Motor neuron (in vitro differentiated cells): ENCODE data around the gene TTYH3. TPM values are rescaled to one million over a fixed set of nuclear protein-coding genes. Genes with fewer than 3 reads are reported as not detected.

ENCODE experiments used
- ATAC-seq, 8 experiments: fragments of 200-7000 bp; cut with Tn5 transposase; replicated peaks in 6 of 8; 2 replicates each; pipeline ENCODE4 v1.8.0; 2021; ENCODE audit warnings: mild to moderate bottlenecking in 8 of 8, moderate library complexity in 8 of 8
- H3K27ac ChIP-seq, 2 donors: fragments of 250-450 bp; sonication (Bioruptor Pico); 2 replicates each; pipeline ENCODE4 v1.9.0; 2021; ENCODE audit warnings: antibody characterized with exemption in 2 of 2, mild to moderate bottlenecking in 2 of 2, moderate library complexity in 1 of 2
- H3K4me1 ChIP-seq, 2 donors: fragments of 250-450 bp; sonication (Bioruptor Pico); replicated peaks in 1 of 2; 2 replicates each; pipeline ENCODE4 v1.6.1; 2021; ENCODE audit warnings: antibody characterized with exemption in 2 of 2, mild to moderate bottlenecking in 2 of 2, moderate library complexity in 1 of 2
- H3K4me3 ChIP-seq, 5 donors: fragments of 250-450 bp; sonication (Bioruptor Pico); 2 replicates each; pipeline ENCODE4 v1.9.0; 2021; ENCODE audit warnings: antibody characterized with exemption in 5 of 5, mild to moderate bottlenecking in 5 of 5, moderate library complexity in 4 of 5
- WGBS, 10 experiments: fragments of 450-650 bp; shearing (Covaris generic); methylation state at CpG; one replicate each; pipeline ENCODE4 v1.0.0; 2022; 5-methylcytosine and 5-hydroxymethylcytosine counted together
- in situ Hi-C, 9 experiments: fragments of 400-800 bp; cut with MboI; loops; one replicate each; pipeline ENCODE4 v1.15.0; 2021; ENCODE audit warnings: low sequenced_read_pairs in 9 of 9, low pct_unique_long_range_greater_than_20kb in 2 of 9; ENCODE audit not compliant: unreplicated experiment in 9 of 9
- total RNA-seq, 8 experiments: library from RNA; unstranded; fragments of 300-600 nt; gene quantifications; 2 replicates each; pipeline versions ENCODE4 v1.2.3 to v1.2.4, GENCODE V29; 2022

The TTYH3 gene
- total RNA-seq, 8 experiments from 2014 or later: 9.6 to 71.1 (median 37.5) TPM

DNA sequence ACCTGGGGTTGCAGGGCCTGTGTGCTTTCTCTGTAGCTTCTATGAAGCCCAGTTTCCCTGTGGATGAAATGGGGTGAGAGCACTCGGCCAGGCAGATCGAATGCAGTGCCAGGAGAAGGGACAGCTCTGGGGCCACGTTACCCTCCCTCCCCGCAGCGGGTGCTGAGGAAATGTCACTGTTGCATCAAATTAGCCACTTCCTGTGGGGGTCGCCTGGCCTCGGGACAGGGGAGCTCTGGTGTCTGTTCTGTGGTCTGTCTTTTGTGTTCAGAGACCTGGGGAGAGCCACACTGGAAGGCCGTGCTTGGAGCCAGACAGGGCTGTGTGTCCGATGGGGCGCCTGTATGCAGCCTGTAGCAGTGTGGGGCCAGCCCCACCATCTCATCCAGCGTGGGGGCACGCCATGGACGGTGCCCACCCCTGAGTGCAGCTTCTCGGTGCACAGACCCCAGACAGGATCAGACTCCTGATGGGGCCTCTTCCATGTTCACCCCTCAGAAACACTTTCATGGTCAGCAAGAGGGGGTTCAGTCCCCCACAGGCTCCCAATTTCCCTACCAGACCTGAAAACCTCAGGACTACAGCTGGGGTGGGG, 13.6 kb downstream of the TTYH3 start:
- ATAC-seq: no peak
- 35 to 50% (median 40%) methylated on average over 2 to 4 of the region's 14 CpGs; no CpG with 5 or more reads in 7 of the 10 experiments for WGBS, 10 experiments
- Histone ChIP-seq H3K4me1 (peaks cover 33 to 36% of the 10 kb centered on the region in 2 donors), H3K4me3 (no peak overlapping the region), H3K27ac (peak overlapping the region; percentile 1 to 49)
- in situ Hi-C loops: no loop called here

DNA sequence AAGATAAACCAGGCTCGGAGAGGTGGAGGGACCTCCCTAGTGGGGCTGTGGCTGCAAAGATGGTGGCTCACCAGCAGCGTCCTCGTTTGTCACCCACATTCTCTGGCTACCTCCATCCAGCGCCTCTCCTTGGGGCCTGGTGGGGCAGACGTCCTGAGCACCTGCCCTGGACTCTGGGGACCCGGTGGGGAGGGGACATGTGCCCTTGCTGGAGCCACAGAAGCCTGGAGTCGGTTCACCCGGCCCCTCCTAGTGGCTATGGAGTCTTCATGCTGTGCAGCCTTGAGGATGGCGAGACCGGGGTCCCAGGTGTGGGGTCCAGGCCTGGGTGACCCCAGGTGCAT, 14.5 kb downstream of the TTYH3 start:
- no peak for ATAC-seq
- Histone ChIP-seq H3K4me1 (peaks cover 27 to 32% of the 10 kb centered on the region in 2 donors), H3K4me3 (no peak overlapping the region), H3K27ac (no peak overlapping the region)
- 88 to 100% methylated on average over 1 to 2 of the region's 10 CpGs; no CpG with 5 or more reads in 8 of the 10 experiments for WGBS, 10 experiments
- in situ Hi-C loops: no loop called here

DNA sequence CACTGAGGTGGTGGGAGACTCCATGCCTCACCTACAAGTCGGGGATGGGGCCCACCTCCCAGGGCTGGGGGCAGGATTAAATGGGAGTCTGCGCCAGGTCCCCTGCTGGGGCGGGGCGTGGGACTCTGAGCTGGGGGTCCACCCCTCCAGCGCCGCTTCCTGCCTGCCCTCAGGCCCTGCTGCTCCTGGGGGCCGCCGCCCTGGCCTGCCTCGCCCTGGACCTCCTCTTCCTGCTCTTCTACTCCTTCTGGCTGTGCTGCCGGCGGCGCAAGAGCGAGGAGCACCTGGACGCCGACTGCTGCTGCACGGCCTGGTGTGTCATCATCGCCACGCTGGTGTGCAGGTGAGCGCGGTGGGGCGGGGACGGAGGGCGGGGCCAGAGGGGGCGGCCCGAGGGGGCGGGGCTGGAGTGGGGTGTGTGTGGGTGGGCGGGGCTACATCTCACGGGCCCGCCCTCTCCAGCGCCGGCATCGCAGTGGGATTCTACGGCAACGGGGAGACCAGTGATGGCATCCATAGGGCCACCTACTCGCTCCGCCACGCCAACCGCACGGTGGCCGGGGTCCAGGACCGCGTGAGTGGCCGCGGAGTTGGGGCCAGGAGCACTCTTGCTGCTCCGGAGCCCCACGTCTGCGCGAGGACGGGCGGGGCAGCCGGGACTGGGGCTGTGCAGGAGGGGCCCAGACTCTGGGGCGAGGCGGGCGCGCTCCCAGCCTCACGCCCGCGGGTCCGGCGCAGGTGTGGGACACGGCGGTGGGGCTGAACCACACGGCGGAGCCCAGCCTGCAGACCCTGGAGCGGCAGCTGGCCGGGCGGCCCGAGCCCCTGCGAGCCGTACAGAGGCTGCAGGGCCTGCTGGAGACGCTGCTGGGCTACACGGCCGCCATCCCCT, 15.1 kb downstream of the TTYH3 start:
- no CpG with 5 or more reads among the region's 73 CpGs for WGBS, 10 experiments
- no peak overlapping the region for H3K27ac ChIP-seq
- no peak for ATAC-seq
- no peak overlapping the region for H3K4me3 ChIP-seq
- H3K4me1 ChIP-seq: peaks cover 24 to 27% of the 10 kb centered on the region in 2 donors
- in situ Hi-C loops: no loop called here

DNA sequence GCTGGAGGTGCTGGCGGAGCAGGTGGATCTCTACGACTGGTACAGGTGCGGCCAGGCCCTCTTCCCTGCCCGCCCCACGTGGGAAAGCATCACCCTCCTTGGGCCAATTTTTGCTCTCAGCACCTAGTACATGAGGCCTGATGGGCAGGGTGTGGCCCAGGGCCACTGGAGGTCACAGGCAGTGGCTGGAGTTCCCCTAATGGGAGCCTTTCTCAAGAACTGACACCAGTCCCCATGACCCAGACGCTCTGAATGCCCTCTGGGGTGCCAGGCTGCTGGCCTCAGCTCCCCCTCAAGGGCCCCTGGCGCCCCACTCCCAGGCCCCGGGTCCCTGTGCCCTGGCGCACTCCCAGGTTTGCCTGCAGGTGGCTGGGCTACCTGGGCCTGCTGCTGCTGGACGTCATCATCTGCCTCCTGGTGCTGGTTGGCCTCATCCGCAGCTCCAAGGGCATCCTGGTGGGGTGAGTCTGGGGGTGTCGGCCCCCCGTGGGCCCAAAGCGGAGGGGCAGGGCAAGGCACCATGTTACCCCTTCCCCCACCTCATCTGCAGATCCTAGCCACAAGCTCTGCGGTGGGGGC, 15.9 kb downstream of the TTYH3 start:
- Histone ChIP-seq H3K4me1 (peaks cover 24 to 31% of the 10 kb centered on the region in 2 donors), H3K4me3 (no peak overlapping the region), H3K27ac (no peak overlapping the region)
- WGBS, 10 experiments: 100% methylated on average over 1 of the region's 15 CpGs; no CpG with 5 or more reads in 9 of the 10 experiments
- no peak for ATAC-seq
- in situ Hi-C loops: no loop called here

DNA sequence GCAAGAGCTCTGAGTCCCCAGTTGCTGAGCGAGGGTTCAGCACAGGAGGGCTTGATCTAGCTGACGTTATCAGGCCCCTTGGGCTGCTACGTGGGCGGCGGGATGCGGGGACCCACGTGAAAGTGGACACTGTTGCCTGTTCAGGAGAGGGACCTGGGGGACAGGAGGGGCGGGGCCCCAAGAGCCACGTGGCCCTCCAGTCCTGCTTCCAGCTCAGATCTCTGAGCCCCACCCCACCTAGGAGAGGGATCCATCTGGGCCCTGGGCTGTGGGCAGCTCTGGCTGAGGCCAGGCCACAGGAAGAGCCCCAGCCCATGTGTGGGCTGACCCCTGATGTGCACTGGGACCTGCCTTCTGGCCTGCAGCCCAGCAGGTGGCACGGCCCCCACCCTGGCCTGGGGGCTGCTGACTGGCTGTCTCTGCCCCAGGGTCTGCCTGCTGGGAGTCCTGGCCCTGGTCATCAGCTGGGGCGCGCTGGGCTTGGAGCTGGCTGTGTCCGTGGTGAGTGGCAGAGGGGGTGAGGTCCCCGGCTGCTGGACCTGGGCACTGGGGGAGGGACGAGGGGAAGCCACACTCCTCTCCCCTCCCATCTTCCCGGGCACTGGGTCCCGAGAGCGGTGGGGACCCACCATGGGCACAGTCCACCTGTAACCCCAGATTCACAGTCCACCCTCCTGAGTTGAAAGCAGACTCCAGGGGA, 17.5 kb downstream of the TTYH3 start:
- Histone ChIP-seq H3K4me3 (no peak overlapping the region), H3K27ac (no peak overlapping the region), H3K4me1 (peaks cover 14 to 21% of the 10 kb centered on the region in 2 donors)
- in situ Hi-C loops: no loop called here
- 92% methylated on average over 2 of the region's 18 CpGs; no CpG with 5 or more reads in 9 of the 10 experiments for WGBS, 10 experiments
- ATAC-seq: peak in 3 of 8 experiments; percentile 6 to 34 (median 11)

DNA sequence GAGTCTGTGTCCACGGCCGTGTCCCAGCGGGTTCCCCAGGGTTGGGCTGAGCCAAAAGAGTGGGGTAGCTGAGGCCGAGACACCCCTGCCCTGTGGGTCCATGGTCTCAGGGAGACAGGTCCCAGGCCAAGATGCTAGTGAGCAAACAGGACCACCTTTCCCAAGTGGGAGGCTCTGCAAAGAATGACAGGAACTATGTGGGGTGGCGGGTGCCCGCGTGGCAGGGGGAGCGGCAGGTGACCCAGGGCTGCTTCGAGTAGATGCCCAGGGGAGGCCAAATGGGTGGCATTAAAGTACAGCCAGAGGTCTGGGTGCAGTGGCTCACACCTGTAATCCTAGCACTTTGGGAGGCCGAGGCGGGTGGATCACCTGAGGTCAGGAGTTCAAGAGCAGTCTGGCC, 18.2 kb downstream of the TTYH3 start:
- in situ Hi-C loops: no loop called here
- no peak overlapping the region for H3K27ac ChIP-seq
- H3K4me3 ChIP-seq: no peak overlapping the region
- no peak for ATAC-seq
- WGBS, 10 experiments: 100% methylated on average over 1 to 3 of the region's 11 CpGs; no CpG with 5 or more reads in 6 of the 10 experiments
- peaks cover 7 to 14% of the 10 kb centered on the region in 2 donors for H3K4me1 ChIP-seq

DNA sequence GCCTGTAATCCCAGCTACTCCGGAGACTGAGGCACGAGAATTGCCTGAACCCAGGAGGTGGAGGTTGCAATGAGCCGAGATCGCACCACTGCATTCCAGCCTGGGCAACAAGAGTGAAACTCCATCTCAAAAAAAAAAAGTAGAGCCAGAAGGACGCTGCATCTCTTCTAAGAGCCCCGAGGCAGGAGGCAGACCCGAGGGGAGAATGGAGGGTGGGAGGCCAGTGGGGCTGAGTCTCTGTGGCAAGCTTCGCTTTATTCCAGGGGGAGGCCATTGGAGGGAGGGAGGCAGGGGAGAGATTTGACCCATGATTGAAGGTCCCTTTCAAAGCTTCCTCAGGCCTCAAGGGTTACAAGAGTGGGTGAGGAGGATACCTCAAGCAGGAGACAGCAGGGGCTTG, 18.7 kb downstream of the TTYH3 start:
- in situ Hi-C loops: no loop called here
- 88 to 100% (median 100%) methylated on average over 1 to 7 of the region's 8 CpGs; no CpG with 5 or more reads in 7 of the 10 experiments for WGBS, 10 experiments
- no peak overlapping the region for H3K27ac ChIP-seq
- H3K4me1 ChIP-seq: peaks cover 3 to 9% of the 10 kb centered on the region in 2 donors
- no peak for ATAC-seq
- no peak overlapping the region for H3K4me3 ChIP-seq

DNA sequence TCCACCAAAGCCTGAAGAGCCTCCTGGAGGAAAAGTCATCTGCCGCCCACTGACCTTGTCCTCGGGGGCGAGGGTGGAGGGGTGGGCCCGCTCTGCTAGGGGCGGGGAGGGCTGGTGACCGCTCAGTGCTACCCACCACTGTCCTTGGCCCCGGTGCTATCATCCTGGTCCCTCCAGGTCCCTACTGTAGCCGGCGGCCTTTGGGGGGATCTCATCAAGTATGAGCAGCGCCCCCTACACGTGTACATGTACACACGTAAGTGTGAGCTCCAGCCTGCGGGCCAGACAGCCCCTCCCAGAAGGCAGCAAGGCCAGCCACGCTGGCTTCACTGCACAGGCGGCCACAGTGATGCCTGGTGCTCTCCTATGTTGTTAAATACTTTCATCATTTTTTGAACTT, 19.6 kb downstream of the TTYH3 start:
- H3K4me3 ChIP-seq: no peak overlapping the region
- in situ Hi-C loops: no loop called here
- peak overlapping the region in 1 of 2 donors; percentile 30 for H3K27ac ChIP-seq
- ATAC-seq: peak in 6 of 8 experiments; percentile 26 to 42 (median 32)
- WGBS, 10 experiments: 60 to 89% methylated on average over 1 to 7 of the region's 15 CpGs; no CpG with 5 or more reads in 8 of the 10 experiments
- H3K4me1 ChIP-seq: peaks cover 0 to 7% of the 10 kb centered on the region in 2 donors

DNA sequence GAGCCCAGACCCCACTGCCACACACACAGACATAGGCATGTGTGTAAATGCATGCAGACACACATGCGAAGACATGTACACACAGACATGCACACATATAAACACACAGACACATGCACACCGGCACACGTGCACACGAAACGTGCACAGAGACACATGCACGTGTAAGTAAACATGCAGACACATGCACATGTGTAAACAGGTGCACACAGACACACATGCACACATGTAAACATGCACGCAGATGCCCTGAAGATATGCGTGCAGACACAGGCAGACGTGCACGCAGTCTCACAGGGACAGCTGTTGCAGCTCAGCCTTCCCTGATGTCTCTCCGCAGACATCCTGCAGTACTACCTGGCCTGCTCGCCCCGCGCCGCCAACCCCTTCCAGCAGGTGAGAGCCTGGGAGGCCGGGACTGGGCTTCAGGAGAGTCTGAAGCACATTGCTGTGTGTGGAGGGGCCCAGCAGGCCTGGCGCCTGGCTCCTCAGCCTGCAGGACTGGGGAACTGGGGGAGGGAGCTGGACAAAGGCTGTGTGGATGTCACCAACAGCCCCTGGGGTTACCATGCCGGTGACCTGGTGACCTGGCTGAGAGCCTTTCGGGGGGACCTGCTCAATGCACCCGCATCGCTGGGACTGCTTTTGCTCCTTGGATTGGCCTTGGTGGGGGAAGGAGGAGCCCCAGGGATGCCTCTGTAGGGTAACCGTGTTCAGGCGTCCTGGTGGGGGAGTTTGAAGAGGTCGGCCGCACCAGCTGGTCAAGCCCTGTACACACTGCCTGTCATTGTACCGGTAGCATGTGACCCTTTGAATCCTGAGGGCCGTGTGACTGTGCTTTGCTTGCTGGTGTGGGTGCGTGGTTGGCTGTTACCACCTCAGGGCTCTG, 20.3 kb downstream of the TTYH3 start:
- Histone ChIP-seq H3K4me3 (no peak overlapping the region), H3K27ac (no peak overlapping the region), H3K4me1 (peaks cover 0 to 7% of the 10 kb centered on the region in 2 donors)
- 80 to 100% (median 98%) methylated on average over 1 to 6 of the region's 28 CpGs; no CpG with 5 or more reads in 4 of the 10 experiments for WGBS, 10 experiments
- ATAC-seq: peak in 5 of 8 experiments; percentile 9 to 52 (median 35)
- in situ Hi-C loops: no loop called here

DNA sequence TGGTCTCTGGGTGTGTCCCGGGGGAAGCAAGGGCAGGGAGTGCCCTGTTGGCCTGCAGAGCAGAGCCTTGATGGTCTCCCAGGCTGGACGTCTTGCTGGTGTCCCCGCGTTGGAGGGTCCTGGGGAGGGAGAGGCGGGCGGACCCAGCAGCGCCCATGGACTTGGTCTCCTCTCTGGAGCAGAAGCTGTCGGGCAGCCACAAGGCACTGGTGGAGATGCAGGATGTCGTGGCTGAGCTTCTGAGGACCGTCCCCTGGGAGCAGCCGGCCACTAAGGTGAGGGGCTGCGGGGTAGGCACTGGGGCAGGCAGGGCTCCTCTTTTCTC, 20.9 kb downstream of the TTYH3 start:
- peaks cover 0 to 7% of the 10 kb centered on the region in 2 donors for H3K4me1 ChIP-seq
- no peak overlapping the region for H3K27ac ChIP-seq
- no peak for ATAC-seq
- in situ Hi-C loops: no loop called here
- H3K4me3 ChIP-seq: no peak overlapping the region
- WGBS, 10 experiments: 100% methylated on average over 1 to 2 of the region's 12 CpGs; no CpG with 5 or more reads in 7 of the 10 experiments

DNA sequence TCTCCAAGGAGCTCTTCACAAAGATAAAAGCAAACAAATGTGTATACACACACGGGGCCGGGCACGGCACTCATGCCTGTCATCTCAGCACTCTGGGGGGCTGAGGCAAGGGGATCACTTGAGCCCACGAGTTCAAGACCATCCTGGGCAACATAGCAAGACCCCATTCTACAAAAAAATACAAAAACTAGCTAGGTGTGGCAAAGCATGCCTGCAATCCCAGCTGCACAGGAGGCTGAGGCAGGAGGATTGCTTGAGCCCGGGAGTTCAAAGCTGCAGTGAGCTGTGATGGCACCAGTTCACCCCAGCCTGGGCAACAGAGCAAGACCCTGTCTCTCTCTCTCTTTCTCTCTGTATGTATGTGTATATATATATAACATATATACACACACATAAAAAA, 22.3 kb downstream of the TTYH3 start:
- Histone ChIP-seq H3K4me1 (peaks cover 0 to 7% of the 10 kb centered on the region in 2 donors), H3K4me3 (no peak overlapping the region), H3K27ac (no peak overlapping the region)
- 67 to 100% (median 95%) methylated on average over 1 to 4 of the region's 5 CpGs; no CpG with 5 or more reads in 6 of the 10 experiments for WGBS, 10 experiments
- ATAC-seq: no peak
- in situ Hi-C loops: no loop called here
